SIG-M5 treated with dmso at 0.1 percent for 504 hours (cell line): ENCODE measurements around the gene F13A1.
A peak's percentile ranks its signal among the peaks of the same experiment; 100 is the strongest.

ENCODE experiments used
- DNase-seq: peaks from one replicate; lab custom pipeline; 2025; ENCODE audit not compliant: unreplicated experiment; lab: John Stamatoyannopoulos, UW

The F13A1 gene

DNA sequence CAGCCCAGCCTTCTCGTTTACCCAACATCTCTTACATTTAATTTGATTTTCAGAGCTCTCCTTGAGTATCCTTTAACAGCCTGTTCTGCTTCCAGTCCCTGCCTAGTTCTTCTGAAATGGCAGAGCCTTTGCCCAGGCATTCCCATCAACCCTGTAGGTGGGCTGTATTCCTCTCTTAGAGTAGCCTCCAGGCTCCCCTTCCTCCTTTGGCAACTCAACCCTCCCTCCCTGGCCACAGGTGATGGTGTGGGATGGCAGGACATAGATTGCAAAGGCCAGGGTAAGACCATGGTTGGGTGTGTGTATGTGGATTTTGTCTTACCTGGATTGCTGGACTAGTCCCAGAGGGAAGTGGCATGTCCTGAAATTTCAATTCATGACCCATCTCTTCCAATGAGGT is 125.4 kb downstream of the F13A1 start:
- no peak for DNase-seq

DNA sequence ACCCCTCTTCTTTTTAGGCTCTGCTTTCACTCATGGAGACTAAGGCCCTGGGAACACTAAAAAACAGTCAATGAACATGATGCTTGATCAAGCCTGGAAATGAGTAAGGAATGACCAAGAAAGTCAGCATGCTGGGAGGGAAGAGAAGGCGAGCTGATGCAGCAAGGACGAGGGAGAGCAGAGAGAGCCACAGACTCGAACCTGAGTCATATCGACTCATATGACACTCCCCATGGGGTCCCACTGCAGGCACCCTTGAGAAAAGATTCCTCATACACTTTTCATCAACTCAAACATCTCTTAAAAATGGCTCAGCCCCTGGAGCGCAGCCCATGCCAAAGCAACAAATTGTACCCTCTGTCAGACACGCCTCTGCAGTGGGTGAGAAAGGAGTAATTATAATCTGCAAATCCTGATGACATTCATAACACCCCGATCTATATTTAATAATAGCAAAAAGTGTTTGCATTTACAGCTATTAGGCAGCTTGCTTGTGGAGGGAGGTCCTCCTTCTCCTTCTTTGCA is 127.2 kb downstream of the F13A1 start:
- DNase-seq = no peak

DNA sequence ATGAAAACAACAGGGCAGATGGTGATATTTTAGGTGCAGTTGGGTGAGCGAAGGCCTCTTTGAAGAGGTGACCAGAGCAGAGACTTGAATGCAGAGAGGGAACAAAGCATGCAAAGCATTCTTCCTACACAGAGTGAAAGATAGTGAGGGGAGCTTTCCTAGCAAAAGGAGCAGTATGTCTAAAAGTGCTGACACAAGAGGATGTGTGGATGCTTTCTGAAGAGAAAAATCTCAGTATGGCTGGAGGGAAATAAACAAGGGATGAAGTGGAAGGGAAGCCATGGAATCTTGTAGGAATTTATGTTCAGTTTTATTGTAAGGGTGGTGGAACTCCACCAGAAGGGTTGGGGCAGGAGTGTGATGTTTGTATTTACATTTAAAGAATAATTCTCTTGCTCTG is 128.6 kb downstream of the F13A1 start:
- DNase-seq = no peak

DNA sequence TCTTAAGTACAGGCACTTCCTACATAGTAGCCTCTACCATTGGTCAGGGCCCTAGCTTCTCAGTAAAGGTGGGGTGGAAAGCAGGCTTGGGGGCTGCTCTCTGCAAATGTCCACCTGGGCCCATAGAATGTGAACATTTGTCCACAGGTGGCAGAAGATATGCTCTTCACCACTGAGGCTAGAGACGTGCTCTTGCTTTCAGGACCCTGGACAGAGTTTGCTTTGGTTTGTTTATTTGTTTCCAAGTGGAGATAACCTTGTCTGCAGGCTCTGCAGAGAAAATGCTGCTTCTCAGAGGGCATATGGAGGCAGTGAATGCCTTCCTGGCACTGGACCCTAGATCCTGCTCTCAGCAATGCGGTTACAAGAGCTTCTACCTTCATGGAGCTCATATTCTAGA is 129.0 kb downstream of the F13A1 start:
- no peak for DNase-seq

DNA sequence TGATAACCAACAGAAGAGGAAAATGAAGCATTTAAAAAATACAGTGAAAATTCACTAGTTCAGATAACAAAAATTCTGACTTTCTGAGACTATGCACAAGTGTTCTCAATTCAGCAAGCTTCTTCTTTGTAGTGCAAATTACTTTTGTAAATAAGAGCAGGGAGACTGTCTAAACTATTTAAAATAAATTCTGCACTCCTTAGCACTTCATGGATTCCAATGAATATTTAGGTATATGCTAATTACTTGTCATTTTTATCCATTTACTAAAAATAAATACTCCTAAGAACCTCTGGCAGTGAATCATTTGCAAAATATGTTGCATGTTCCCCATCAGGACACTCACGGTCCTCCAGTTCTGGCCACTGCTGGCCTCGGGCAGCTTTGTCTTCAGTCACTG is 139.8 kb downstream of the F13A1 start:
- DNase-seq = no peak

DNA sequence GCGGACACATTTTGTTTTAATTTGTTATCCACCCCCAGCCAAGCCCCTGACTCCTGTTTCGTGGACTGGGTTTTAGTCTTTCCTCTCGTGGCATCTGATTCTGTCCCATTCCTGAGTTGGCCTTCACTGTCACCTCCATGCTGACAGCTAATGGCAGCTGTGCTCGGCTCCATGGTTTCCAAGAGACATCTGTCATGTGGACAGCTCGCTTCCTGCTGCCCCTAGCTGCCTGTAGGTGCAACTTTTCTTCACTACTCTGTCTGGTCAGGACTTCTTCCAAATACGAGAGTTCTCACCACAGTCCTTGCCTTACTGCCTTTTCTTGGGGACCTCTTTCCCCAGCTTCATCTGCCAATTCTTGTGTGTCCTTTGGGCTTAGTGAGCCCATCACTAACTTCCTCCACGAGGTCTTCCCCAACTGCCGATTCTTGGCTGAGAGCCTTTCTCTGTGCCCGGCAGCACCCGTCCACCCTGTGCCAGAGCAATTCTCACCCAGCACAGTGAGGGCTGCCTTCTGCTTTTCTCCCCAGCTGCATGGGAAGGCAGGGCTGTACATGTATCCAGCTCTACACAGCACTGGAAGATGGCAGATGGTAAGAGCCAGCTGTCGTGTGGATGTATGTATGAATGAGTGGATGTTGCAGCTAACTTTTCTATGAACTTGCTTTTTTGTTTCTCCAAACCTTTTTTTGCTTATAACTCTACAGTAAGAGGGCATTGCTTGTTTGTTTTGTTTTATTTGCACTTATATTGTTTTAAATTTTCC is 140.4 kb downstream of the F13A1 start:
- DNase-seq = no peak

DNA sequence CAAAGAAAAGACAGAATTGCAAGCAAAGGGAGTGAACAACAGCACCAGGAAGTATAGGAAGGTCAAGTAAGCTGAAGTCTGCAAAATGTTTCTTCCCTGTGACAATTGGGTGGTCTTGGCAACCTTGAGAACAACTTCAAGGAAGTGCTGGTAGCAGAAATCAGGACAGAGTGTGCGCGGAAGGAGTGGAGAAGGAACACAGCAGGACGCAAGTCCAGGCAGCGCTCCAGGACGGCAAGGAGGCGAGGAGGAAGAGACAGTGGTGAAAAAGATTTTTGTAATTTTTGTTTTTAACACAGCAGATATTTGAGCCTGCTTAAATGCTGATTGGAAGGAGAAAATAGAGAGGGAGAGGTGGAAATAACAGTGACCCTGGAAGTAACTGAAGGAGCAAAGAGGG is 141.7 kb downstream of the F13A1 start:
- DNase-seq = no peak

DNA sequence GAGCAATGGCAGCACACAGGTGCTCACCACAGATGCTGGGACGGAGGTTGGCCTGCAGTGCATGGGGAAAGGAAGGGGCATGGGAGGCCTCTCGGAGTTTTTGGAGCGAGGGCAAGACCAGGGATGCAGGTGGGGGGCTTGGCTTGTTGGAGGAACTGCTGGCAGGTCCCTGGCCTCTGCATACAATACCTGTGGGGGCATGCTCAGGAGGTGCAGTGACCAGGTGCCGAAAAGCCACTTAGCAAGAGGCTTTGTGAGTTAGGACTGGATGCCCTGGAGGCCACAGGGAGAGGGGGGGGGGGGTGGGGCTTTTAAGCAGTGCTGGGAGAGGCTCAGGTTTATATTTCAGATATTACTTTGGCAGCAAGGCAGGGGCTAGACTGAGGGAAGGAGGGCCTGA is 142.7 kb downstream of the F13A1 start:
- no peak for DNase-seq

DNA sequence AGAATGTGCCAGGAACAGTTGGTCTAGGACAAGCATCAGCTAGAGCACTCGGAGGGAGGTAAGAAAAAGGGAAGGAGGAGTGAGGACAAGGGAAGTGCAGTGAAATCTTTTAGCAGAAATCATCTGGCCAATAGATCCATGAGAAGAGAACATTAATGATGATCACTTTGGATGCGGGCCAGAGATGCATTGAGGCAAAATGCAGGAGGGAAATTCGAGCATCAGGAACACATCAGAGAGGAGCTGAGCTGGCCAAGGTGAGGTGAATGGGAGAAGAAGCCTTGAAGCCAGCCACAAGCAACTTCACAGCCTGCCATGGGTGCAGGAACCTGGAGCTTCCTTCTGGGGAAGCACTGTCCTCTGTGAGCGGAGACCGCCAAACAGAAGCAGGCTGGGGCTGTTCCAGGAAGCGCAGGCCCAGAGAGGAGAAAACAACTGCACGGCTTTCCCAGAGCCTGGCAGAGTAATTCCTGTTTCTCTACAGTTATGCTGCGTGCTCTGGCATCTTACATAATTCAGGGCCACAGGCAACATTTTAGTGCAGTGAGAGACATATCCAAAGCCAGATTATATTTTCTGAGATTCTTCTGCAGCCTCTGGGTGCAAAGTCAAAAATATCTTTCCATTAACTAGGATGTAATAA is 143.8 kb downstream of the F13A1 start:
- DNase-seq = no peak

DNA sequence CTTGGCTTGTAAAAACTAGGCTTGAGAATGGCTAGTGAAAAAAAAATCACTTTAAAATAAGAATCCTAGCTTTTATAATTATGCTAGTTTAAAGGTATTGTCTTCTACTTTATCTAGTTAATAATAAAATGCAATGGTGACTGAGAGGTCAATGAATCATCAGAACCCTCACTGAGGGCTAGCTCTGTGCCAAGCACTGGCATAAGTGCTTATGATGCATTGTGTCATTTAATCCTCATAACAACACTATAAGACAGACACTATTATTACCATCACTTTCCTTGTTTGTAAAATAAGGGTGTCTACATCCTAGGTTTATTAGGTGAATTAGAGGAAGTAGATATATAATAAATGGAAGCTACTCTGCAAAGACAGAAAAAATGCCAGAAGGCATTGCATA is 144.3 kb downstream of the F13A1 start:
- no peak for DNase-seq

DNA sequence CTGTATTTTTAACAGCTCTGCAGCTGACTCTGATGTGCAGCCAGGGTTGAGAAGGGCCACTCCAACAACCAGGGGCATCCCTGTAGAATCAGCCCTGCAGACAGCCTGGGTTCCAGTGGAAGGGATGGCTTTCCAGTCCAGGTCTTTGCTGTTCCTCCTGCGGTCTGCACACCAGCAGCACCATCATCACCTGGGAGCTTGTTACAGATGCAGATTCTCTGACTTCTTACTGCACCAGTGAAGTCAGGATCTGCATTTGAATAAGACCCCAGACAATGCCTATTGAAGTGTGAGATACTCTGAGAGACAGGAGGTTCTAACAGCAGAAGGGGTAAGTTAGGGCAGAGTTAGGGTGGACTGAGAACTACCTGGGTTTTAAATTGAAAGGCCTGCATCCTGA is 151.3 kb downstream of the F13A1 start:
- DNase-seq = no peak

DNA sequence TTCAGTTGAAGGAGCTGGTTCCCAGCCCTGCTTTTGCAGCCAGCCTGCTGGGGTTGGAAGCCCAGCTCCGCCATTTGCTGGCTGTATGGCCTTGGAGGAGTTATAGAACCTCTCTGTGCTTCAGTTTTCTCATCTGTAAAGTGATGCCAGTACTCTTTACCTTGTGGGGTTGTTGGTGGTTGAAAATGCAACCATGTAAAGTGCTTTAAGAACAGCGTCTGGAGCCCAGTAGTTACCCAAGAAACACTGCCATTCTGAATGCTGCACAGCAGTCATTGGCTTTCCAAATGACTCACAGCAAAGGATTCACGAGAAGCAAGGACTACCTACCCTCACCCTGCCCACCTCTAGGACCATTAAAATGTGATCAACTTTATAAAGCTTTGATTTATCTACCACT is 154.4 kb downstream of the F13A1 start:
- DNase-seq = no peak

DNA sequence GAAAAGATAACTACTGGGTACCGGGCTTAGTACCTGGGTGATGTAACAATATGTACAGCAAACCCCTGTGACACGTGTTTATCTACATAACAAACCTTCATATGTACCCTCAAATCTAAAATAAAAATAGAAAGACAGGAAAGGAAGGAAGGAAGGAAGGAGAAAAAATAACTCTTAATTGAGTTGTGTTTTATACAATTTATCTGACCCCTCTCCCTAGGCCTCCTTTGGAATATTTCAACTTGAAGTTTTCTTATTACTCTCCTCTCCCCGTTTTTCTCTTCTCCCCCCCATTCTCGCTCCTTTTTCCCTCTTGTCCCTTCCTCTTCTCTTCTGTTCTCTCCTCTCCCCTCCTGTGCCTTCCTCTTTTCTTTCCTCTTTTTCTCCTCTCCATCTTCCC is 156.1 kb downstream of the F13A1 start:
- DNase-seq = no peak

DNA sequence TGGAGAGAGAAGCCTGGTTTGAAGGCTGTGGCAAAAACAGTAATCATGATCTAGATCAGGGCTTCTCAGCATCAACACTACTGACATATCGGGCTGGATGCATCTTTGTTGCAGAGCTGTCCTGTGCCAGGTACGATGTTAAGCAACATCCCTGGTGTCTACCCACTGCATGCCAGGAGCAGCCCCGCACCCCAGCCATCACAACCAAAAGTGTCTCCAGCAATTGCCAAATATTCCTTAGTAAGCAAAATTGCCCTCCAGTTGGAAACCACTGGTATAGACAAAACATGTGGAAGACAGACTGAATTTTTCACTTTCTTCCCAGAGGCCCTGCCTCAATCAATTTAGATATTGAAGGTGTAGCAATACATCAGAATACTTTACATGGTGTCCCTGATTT is 166.1 kb downstream of the F13A1 start:
- no peak for DNase-seq

DNA sequence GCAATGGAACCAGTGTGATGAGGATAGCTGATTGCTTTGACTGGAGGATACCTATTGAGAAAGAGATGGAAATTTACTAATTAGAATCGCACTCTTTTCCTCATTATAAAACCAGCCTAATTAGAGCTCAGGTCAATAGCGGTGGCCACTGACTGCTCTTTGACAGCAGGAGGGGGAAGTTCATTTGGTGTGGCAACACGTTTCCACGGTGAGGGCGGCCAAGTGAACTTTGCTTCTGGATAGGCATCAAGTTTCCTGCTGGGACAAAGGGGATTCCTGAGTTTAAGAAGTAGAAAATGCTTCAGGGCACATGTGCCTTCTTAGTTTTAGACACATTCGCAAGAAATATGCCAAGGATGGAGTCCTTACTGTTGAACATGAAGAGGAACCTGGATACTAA is 168.4 kb downstream of the F13A1 start:
- no peak for DNase-seq

DNA sequence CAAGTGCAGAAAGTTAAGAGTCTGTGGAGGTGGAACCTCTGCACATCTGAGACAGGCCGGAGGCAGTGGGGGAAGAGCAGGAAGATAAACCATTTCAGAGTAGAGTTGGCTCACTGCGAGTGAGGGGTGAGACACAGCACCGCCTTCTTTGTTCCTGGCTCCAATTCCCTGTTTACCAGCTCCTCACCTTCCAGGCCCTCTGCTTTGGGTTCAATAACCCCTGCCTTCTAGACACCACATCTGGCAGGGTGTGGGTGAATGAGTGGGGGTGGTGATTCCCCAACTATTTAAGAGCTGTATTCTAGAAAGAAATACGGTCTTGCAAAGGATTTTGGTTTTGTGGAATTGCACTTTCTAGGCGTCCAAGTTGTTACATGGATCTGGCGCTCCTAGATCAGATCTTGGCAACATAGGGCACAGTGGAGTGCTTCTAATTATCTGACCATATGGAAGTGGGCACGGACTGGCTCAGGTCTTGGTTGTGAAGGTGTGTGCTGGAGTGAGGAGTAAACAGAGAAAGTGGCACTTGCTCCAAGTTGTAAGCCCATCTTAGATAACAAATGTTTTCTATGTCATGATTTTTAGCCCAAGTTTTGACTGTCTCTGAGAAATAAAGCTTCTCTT is 172.2 kb downstream of the F13A1 start:
- no peak for DNase-seq

DNA sequence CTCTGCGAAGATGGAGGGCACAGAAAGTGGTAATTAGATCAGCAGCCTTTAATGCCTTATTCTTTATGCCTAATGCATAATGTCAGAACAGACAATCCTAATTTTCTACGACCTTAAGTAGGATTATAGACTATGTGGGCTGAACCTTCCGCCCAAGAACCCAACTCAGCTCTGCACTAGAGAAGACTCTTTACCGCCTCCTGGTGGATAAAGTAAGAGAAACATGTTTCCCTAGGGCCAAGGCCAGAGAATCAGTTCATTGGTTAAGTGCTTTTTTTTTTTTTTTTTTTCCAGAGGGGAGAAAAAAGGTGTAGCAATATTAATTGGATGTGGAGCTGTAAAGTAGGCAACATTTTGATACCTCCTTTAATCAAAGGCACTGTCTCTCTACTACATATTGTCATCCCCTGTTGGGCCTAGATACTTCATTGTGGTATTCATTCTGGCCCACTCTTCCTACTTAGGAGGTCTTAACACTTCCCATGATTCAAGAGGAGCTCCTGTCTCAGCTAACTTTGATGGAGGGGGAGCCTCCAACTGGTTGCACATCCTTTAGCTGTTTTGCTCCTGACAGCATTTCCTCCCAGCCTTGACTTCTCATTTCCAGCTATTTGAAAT is 188.9 kb downstream of the F13A1 start:
- DNase-seq = no peak

DNA sequence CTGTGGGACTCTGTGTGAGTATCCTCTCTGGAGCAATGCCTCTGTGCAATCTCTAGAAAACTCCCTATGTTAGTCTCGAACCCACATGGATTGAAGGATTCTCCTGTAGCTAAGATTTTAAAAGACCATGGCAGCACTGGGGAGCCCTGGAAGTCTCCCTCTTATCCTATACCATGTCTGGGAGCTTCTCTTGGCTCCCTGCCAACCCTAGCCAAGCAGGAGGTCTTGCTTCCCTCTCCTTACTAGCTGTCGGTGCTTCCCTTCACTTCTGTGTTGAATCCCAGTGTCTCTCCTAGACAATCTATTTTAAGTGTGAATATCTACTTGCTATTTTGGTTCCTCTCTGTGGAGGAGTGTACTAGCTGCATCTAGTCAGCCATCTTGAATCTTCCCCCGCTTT is 195.0 kb downstream of the F13A1 start:
- DNase-seq = no peak

DNA sequence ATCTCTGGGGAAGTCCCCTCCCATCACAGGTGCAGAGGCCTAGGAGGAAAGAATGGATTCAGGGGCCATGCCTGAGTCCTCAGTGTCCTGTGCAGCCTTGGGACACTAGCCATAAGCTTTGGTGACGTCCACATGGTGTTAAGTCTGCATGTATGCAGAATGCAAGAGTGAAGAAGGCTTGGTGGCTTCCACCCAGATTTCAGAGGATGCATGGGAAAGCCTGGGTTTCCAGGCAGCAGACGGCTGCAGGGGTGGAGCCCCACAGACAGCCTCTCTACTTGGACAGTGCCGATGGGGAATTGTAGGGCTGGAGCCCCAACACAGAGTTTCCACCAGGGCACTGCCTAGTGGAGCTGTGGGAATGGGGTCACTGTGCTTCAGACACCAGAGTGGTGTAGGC is 196.7 kb downstream of the F13A1 start:
- DNase-seq = no peak

DNA sequence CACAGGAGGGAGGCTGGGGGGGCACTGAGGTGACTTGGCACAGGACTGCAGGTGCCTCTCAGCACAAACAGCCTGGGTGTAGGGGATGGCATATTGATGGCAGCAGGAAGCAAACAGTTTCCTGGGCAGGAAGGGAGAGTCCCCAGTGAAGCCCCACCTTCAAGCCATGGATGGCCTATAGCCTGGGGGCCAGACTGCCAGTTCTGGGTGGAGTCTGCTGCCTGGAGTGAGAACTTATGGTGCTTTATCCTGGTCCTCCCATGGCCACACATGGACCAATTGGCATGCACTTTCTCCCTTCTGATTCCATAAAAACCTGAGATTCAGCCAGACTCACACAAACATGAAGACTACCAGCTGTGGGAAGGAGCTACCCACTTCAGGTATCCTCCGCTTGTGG is 198.5 kb downstream of the F13A1 start:
- no peak for DNase-seq

DNA sequence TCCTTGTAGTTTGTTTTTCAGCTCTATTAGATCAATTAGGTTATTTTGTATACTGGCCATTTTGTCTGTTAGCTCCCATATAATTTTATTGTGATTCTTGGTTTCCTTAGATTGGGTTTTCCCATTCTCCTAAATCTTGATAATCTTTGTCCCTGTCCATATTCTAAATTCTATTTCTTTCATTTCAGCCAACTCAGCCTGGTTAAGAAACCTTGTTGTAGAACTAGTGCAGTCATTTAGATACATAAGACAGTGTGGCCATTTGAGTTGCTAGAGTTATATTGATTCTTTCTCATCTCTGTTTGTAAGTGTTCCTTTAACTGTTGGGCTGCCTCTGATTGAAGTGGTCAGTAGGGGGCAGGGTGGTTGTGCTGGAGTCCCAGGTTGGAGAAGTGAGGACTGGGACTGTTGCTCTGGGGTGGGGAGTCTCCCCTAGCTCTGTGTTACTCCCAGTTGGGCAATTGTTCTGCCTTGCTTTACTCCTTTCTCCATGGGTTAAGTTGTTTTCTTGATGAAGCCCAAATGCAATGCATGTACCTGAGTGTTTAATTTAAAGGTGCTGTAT is 214.9 kb downstream of the F13A1 start:
- DNase-seq = peak; percentile 16
